MM.1S (cell line): ENCODE results near the gene RCOR1.
"Not testable (repeated sequence)": the region's sequence is repeated elsewhere in the genome, so short reads cannot be mapped to it uniquely, and the experiment has no call there.

ENCODE experiments used
- CTCF ChIP-seq: fragments of 300-600 bp; sonication (generic); IDR thresholded peaks from 2 replicates; pipeline ENCODE4 v1.5.1; 2016; ENCODE audit warnings: antibody characterized with exemption, low read length, mixed read lengths
- EZH2 ChIP-seq: fragments of 300-600 bp; sonication (generic); optimal IDR thresholded peaks from 2 replicates; pipeline ENCODE3; 2017; ENCODE audit warnings: low read depth, mild to moderate bottlenecking, antibody characterized with exemption, low read length, mixed read lengths

DNA sequence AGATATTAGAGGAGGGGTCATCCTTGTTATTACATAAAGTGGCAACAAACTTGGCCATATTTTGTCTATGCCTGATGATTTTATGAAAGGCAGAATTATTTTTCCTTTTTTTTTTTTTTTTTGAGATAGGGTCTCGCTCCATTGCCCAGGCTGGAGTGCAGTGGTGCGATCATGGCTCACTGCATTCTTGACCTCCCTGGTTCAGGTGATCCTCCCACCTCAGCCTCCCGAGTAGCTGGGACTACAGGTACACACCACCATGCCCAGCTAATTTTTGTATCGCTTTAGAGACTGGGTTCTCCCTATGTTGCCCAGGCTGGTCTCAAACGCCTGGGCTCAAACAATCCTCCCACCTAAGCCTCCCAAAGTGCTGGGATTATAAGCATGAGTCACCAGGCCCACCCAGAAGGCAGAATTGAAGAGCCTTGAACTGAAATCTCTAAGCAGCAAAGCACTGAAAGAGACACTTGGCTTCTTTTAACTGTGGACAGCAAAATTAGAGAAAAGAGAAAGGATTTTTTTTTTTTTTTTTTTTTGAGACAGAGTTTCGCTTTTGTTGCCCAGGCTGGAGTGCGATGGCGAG is 16.5 kb upstream of the RCOR1 start:
- not testable (repeated sequence) for TF ChIP-seq CTCF, EZH2
